ENCODE results near the gene BRF1.

BRF1 gene

DNA sequence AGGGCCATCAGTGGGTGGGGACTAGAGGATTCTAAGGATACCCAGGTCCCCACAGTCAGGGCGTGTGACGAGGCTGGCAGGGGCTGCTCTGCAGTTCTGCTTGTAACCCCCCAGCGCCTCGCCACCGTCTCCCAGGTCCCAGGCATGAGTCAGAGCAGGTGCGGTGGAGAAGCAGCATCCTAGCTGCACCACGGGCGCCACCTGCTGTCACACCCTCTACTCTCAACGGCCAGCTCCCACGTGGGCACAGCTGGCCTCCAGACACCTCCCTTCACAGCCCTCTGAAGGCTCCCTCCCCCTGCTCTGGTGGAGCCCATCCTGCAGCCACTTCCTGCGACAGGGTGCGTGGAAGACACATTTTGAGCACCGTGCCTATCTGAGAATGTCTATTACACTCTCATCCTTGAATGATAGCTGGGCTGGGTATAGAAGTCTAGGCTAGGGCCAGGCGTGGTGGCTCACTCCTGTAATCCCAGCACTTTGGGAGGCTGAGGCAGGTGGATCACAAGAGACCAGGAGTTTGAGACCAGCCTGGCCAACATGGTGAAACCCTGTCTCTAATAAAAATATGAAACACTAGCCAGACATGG lies 112.8 kb downstream of the BRF1 start:
- in situ Hi-C loops (cut with MboI; ENCODE audit: low sequenced_read_pairs), result no loop called here
- H3K27me3 ChIP-seq (ENCODE audit: low read depth), result no peaks in the 10 kb centered on the region
- no peaks in the 10 kb centered on the region for H3K4me1 ChIP-seq
- no peak for DNase-seq (ENCODE audit: low spot score in 2 of 2)
- H3K9me3 ChIP-seq, result peaks cover 3% of the 10 kb centered on the region; the same call in 1 of the 2 replicates
- H3K4me3 ChIP-seq, result no peak overlapping the region
- no peaks in the 10 kb centered on the region for H3K36me3 ChIP-seq (replicated peaks)

DNA sequence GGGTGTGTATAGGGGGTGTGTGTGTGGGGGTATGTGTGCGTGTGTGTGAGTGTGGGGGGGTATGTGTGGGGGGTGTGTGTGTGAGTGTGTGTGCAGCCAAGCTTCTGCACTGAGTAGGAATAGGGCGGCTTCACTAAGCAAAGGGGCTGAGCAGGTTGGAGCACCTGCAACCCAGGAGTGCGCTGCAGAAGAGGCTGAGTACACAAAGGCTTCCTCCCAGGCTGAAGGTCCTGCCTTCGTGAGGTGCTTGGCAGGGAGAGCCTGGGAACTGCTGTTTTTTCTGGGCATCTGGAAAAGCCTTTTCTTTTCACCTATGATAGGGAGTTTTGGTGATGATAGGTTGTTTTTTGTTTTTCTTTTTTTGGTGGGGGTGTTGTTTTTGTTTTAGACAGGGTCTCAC lies 113.7 kb downstream of the BRF1 start:
- in situ Hi-C loops (cut with MboI; ENCODE audit: low sequenced_read_pairs), result no loop called here
- Histone ChIP-seq H3K4me3 (no peak overlapping the region), H3K9me3 (peaks cover 3% of the 10 kb centered on the region; the same call in 1 of the 2 replicates), H3K4me1 (no peaks in the 10 kb centered on the region), H3K27me3 (ENCODE audit: low read depth) (no peaks in the 10 kb centered on the region), H3K36me3 (replicated peaks) (no peaks in the 10 kb centered on the region)
- DNase-seq (ENCODE audit: low spot score in 2 of 2), result no peak

- DNase-seq (ENCODE audit: low spot score in 2 of 2), result no peak
- H3K4me1 ChIP-seq, result no peaks in the 10 kb centered on the region
- in situ Hi-C loops (cut with MboI; ENCODE audit: low sequenced_read_pairs), result no loop called here
These were observed 114.8 kb downstream of the BRF1 start for GRCh38 chr14:105185973-105186372.

GRCh38 chr14:105185001-105185400 lies 115.8 kb downstream of the BRF1 start:
- DNase-seq (ENCODE audit: low spot score in 2 of 2), result no peak
- peaks cover 3% of the 10 kb centered on the region; the same call in 1 of the 2 replicates for H3K9me3 ChIP-seq
- H3K36me3 ChIP-seq (replicated peaks), result no peaks in the 10 kb centered on the region
- peaks cover 5% of the 10 kb centered on the region; the same call in 1 of the 2 replicates for H3K4me1 ChIP-seq
- in situ Hi-C loops (cut with MboI; ENCODE audit: low sequenced_read_pairs), result no loop called here
- H3K4me3 ChIP-seq, result no peak overlapping the region
- no peaks in the 10 kb centered on the region for H3K27me3 ChIP-seq (ENCODE audit: low read depth)

More at GRCh38 chr14:105185973-105186372, 114.8 kb downstream of the BRF1 start:
- no peaks in the 10 kb centered on the region for H3K27me3 ChIP-seq (ENCODE audit: low read depth)
- H3K4me3 ChIP-seq, result no peak overlapping the region
- no peaks in the 10 kb centered on the region for H3K36me3 ChIP-seq (replicated peaks)
- H3K9me3 ChIP-seq, result peaks cover 3% of the 10 kb centered on the region; the same call in 1 of the 2 replicates

GRCh38 chr14:105184461-105184860 lies 116.3 kb downstream of the BRF1 start:
- no peak overlapping the region for H3K4me3 ChIP-seq
- H3K9me3 ChIP-seq, result peaks cover 3% of the 10 kb centered on the region; the same call in 1 of the 2 replicates
- no peaks in the 10 kb centered on the region for H3K36me3 ChIP-seq (replicated peaks)
- in situ Hi-C loops (cut with MboI; ENCODE audit: low sequenced_read_pairs), result no loop called here
- peaks cover 5% of the 10 kb centered on the region; the same call in 1 of the 2 replicates for H3K4me1 ChIP-seq
- DNase-seq (ENCODE audit: low spot score in 2 of 2), result no peak
- no peaks in the 10 kb centered on the region for H3K27me3 ChIP-seq (ENCODE audit: low read depth)

DNA sequence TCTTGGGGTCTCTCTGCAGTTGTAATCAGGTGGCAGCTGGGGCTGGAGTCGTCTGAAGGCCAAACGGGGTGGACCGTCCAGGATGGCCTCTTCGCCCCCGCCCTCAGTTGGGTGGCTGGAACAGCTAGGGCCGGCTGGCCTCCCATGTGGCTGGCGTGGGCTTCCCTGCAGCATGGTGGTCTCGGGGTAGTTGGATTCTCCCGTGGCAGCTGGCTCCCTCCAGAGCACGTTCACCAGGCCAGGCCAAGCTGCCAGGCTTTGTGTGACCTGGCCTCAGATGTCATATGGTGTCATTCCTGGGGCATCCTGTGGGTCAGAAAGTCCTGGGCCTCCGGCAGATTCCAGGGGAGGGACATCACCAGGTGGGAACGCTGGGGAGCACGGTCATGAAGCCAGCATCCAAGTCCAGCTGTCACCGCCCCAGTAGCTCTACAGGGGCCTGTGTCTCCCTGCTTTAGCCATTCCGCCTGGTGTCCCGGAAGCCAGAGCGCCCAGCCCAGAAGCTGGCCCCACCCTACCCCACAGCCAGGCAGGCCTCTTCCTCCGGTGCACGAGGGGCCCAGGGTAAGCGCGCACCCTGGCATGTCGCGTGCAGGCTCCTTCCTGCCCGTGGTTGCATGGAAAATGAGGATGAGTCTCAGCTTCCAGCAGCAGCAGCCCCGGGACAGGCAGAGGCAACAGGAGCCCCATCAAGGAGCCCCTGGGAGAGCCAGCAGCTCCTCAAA lies 118.3 kb downstream of the BRF1 start:
- in situ Hi-C loops (cut with MboI; ENCODE audit: low sequenced_read_pairs), result no loop called here
- H3K36me3 ChIP-seq (replicated peaks), result no peaks in the 10 kb centered on the region
- H3K4me3 ChIP-seq, result no peak overlapping the region
- no peaks in the 10 kb centered on the region for H3K9me3 ChIP-seq
- no peak for DNase-seq (ENCODE audit: low spot score in 2 of 2)
- H3K27me3 ChIP-seq (ENCODE audit: low read depth), result no peaks in the 10 kb centered on the region
- peaks cover 5% of the 10 kb centered on the region; the same call in 1 of the 2 replicates for H3K4me1 ChIP-seq

GRCh38 chr14:105181549-105182295 lies 119.1 kb downstream of the BRF1 start:
- no peak for DNase-seq (ENCODE audit: low spot score in 2 of 2)
- H3K4me3 ChIP-seq, result peak overlapping the region; percentile 11
- H3K4me1 ChIP-seq, result peaks cover 5% of the 10 kb centered on the region; the same call in 1 of the 2 replicates
- no peaks in the 10 kb centered on the region for H3K27me3 ChIP-seq (ENCODE audit: low read depth)
- H3K9me3 ChIP-seq, result no peaks in the 10 kb centered on the region
- H3K36me3 ChIP-seq (replicated peaks), result no peaks in the 10 kb centered on the region
- in situ Hi-C loops (cut with MboI; ENCODE audit: low sequenced_read_pairs), result no loop called here

GRCh38 chr14:105180592-105181548 lies 119.9 kb downstream of the BRF1 start, which contains the start of gene NUDT14:
Gene NUDT14 (minus strand): TSS chr14:105181312. CDS start chr14:105181209, 103 bp downstream.
- Histone ChIP-seq H3K9me3 (no peaks in the 10 kb centered on the region), H3K36me3 (replicated peaks) (no peaks in the 10 kb centered on the region), H3K4me3 (peak within 1 kb of the TSS; percentile 44), H3K4me1 (peaks cover 5% of the 10 kb centered on the region; the same call in 1 of the 2 replicates), H3K27me3 (ENCODE audit: low read depth) (no peaks in the 10 kb centered on the region)
- in situ Hi-C loops (cut with MboI; ENCODE audit: low sequenced_read_pairs), result no loop called here
- peak; percentile 46 to 86 for DNase-seq (ENCODE audit: low spot score in 2 of 2)

DNA sequence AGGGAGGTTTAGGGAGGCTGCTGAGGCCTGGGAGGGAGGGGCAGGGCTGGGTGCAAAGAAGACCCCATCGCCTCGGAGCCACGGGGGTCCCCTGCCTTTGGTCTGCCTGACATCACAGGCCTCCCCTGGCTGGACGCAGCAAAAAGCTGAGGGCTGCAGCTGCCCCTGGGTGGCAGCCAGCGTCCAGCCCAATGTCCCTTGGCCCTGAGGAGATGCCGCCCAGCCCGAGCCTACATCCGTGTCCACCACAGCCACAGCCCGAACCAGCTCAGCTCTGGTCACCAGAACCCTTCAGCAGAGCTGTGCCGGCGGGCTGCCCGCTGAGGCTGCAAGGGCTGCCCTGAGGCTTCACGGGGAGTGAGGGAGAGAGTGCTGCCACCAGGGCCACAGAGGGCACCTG lies 121.6 kb downstream of the BRF1 start:
- Histone ChIP-seq H3K4me1 (peaks cover 5% of the 10 kb centered on the region; the same call in 1 of the 2 replicates), H3K36me3 (replicated peaks) (no peaks in the 10 kb centered on the region), H3K27me3 (ENCODE audit: low read depth) (no peaks in the 10 kb centered on the region), H3K9me3 (no peaks in the 10 kb centered on the region), H3K4me3 (no peak overlapping the region)
- in situ Hi-C loops (cut with MboI; ENCODE audit: low sequenced_read_pairs), result no loop called here
- DNase-seq (ENCODE audit: low spot score in 2 of 2), result no peak

- Histone ChIP-seq H3K4me1 (peaks cover 5% of the 10 kb centered on the region; the same call in 1 of the 2 replicates), H3K4me3 (no peak overlapping the region), H3K9me3 (no peaks in the 10 kb centered on the region), H3K27me3 (ENCODE audit: low read depth) (no peaks in the 10 kb centered on the region), H3K36me3 (replicated peaks) (no peaks in the 10 kb centered on the region)
- in situ Hi-C loops (cut with MboI; ENCODE audit: low sequenced_read_pairs), result no loop called here
- no peak for DNase-seq (ENCODE audit: low spot score in 2 of 2)
These were observed 122.0 kb downstream of the BRF1 start for GRCh38 chr14:105178868-105179140.

DNA sequence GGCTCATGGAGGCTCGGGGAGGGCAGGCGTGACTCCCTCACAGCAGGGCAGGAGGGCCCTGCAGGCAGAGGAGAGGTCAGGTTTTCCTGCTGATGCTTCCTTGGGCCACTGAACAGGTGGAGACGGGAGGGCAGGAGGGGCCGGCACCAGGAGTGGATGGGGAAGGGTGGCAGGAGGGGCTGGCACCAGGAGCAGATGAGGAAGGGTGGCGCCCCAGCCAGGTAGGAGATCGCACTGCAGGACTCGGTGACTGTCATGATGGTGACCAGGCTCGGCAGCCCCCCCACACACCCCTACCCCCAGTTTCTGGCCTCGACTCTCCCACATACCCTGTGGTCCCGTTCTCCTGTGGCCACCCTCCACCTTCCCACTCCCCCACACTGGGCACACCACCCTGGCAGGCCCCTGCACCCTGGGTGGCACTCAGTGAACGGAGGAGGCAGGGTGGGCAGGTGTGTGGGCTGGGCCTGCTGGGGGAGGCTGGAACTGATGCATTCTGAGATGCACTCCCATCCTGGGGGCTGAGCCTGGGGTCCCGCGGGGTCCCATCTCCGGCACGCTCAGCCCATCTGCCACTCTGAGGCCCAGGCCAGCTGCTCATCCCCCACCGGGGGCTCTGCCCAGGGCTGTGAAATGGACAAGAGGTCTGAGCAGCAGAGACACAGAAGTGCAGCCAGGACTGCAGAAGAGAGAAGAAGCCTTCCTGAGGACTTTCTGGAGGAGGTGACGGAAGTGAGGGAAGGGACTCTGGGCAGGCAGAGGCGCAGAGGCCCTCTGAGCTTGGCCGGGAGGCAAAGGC lies 122.5 kb downstream of the BRF1 start:
- Histone ChIP-seq H3K27me3 (ENCODE audit: low read depth) (no peaks in the 10 kb centered on the region), H3K4me1 (peaks cover 5% of the 10 kb centered on the region; the same call in 1 of the 2 replicates), H3K9me3 (no peaks in the 10 kb centered on the region), H3K36me3 (replicated peaks) (no peaks in the 10 kb centered on the region), H3K4me3 (no peak overlapping the region)
- in situ Hi-C loops (cut with MboI; ENCODE audit: low sequenced_read_pairs), result no loop called here
- DNase-seq (ENCODE audit: low spot score in 2 of 2), result no peak

DNA sequence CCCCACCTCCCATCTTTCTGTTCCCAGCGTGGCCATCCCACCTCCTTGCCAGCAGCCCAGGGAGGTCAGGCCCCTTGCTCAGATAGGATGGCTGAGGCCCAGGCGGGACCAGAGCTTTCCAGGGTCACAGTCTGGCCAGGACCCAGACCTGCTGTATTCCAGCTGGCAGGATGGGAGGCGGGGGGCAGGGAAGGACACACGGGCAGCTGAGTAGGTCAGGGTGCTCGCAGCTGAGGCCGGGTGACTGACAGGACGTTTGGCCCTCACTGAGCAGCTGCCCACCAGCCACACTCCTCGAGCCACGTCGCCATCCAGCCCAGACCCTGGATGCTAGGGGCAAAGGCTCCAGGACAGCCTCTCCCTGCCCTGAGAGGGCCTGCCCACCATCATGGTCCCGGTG lies 123.7 kb downstream of the BRF1 start:
- in situ Hi-C loops (cut with MboI; ENCODE audit: low sequenced_read_pairs), result no loop called here
- no peak overlapping the region for H3K4me3 ChIP-seq
- DNase-seq (ENCODE audit: low spot score in 2 of 2), result no peak
- H3K9me3 ChIP-seq, result no peaks in the 10 kb centered on the region
- H3K27me3 ChIP-seq (ENCODE audit: low read depth), result no peaks in the 10 kb centered on the region
- no peaks in the 10 kb centered on the region for H3K36me3 ChIP-seq (replicated peaks)
- H3K4me1 ChIP-seq, result peaks cover 5% of the 10 kb centered on the region; the same call in 1 of the 2 replicates

Data from HAP-1 (cell line).